GM12878 (cell line): ENCODE results near the gene A1BG. TPM values are rescaled to one million over a fixed set of nuclear protein-coding genes. Genes with fewer than 3 reads are reported as not detected.

Source experiments
- ATAC-seq: fragments of 200-7000 bp; cut with Tn5 transposase; 3 replicates; pipeline ENCODE4 v1.9.1; 2020; ENCODE audit warnings: mild to moderate bottlenecking, moderate library complexity
- BruUV-seq: library from RNA; stranded (reverse); fragments of 400-500 nt; replicated peaks from 2 replicates; lab custom pipeline; 2021; lab: Mats Ljungman, UMichigan
- CTCF ChIA-PET: fragments of 300-600 bp; sonication (Branson Sonifier 250); formaldehyde crosslinking; extraction: SDS; loops from one replicate; lab custom pipeline; 2021; ENCODE audit warnings: inconsistent platforms; lab: Yijun Ruan, JAX
- POLR2A ChIA-PET: fragments of 350-600 bp; formaldehyde crosslinking; extraction: SDS; loops from one replicate; lab custom pipeline; 2021; ENCODE audit warnings: inconsistent platforms; lab: Charles Lee
- RAD21 ChIA-PET: fragments of 300-600 bp; sonication (Branson Sonifier 250); formaldehyde crosslinking; loops from one replicate; lab custom pipeline; 2023; ENCODE audit warnings: antibody characterized with exemption; ENCODE audit not compliant: unreplicated experiment; lab: Charles Lee
- SMC1A ChIA-PET: fragments of 300-600 bp; sonication (Branson Sonifier 250); formaldehyde crosslinking; loops from one replicate; lab custom pipeline; 2023; ENCODE audit not compliant: unreplicated experiment, uncharacterized antibody; lab: Charles Lee
- DNase-seq: peaks from one replicate; pipeline ENCODE4 v3.0.0-alpha.2; 2011; ENCODE audit warnings: low read depth, low spot score
- FAIRE-seq: peaks from 3 replicates; lab custom pipeline; 2011; peaks lifted over from hg19 to GRCh38; lab: Jason Lieb, UNC
- H2AFZ ChIP-seq: 2 replicates; pipeline ENCODE4 v1.6.0; 2011; ENCODE audit warnings: low read depth, low read length, control low read depth; ENCODE audit not compliant: control insufficient read depth
- H3K27ac ChIP-seq: 2 replicates; pipeline ENCODE4 v1.5.1; 2011; ENCODE audit warnings: control low read depth; ENCODE audit not compliant: control insufficient read depth, insufficient read depth
- H3K27me3 ChIP-seq, 2 experiments: replicated peaks in 1 of 2; 2 replicates each; pipeline versions ENCODE4 v1.6.0 to v1.6.1; 2011; ENCODE audit warnings: low read length in 1 of 2; ENCODE audit not compliant: control insufficient read depth in 2 of 2, insufficient read depth in 2 of 2
- H3K36me3 ChIP-seq, 2 experiments: 2 replicates each; pipeline ENCODE4 v1.5.1; 2011; ENCODE audit warnings: low read length in 1 of 2; ENCODE audit not compliant: control insufficient read depth in 2 of 2, insufficient read depth in 2 of 2
- H3K4me1 ChIP-seq: 2 replicates; pipeline ENCODE4 v1.6.1; 2011; ENCODE audit warnings: mild to moderate bottlenecking, low read length, moderate library complexity, mixed read lengths; ENCODE audit not compliant: control insufficient read depth, insufficient read depth
- H3K4me2 ChIP-seq: 2 replicates; pipeline ENCODE4 v1.6.0; 2011; ENCODE audit warnings: control low read depth; ENCODE audit not compliant: control insufficient read depth, insufficient read depth
- H3K4me3 ChIP-seq: fragments of 200-600 bp; sonication (generic); 2 replicates; pipeline ENCODE4 v1.5.1; 2016
- H3K79me2 ChIP-seq: 2 replicates; pipeline ENCODE4 v1.6.0; 2011; ENCODE audit warnings: low read length; ENCODE audit not compliant: control insufficient read depth, insufficient read depth
- H3K9ac ChIP-seq: 2 replicates; pipeline ENCODE4 v1.8.0; 2011; ENCODE audit warnings: low read length, control low read depth, mixed read lengths; ENCODE audit not compliant: control insufficient read depth, insufficient read depth
- H3K9me3 ChIP-seq: replicated peaks from 3 replicates; pipeline ENCODE4 v1.5.1; 2011; ENCODE audit warnings: mild to moderate bottlenecking, low read length; ENCODE audit not compliant: control insufficient read depth, insufficient read depth
- H4K20me1 ChIP-seq: 2 replicates; pipeline ENCODE4 v1.6.0; 2011; ENCODE audit not compliant: control insufficient read depth, insufficient read depth
- DPF2 ChIP-seq: fragments of 450-650 bp; IDR thresholded peaks from 2 replicates; pipeline ENCODE4 v1.6.1; 2017; ENCODE audit warnings: mild to moderate bottlenecking
- KAT2A ChIP-seq: conservative IDR thresholded peaks from 2 replicates; pipeline ENCODE4 v1.6.1; 2011; ENCODE audit warnings: low read depth, low read length; ENCODE audit not compliant: control insufficient read depth
- NFYA ChIP-seq: IDR thresholded peaks from 2 replicates; pipeline ENCODE4 v1.6.1; 2011; ENCODE audit warnings: low read depth, mild to moderate bottlenecking, low read length, improper control_type of control experiment, borderline replicate concordance
- NRF1 ChIP-seq: conservative IDR thresholded peaks from 2 replicates; pipeline ENCODE4 v1.6.1; 2011; ENCODE audit warnings: mild to moderate bottlenecking, low read depth, low read length, improper control_type of control experiment
- POLR2A ChIP-seq: IDR thresholded peaks from 2 replicates; pipeline ENCODE4 v1.6.1; 2011; ENCODE audit warnings: low read depth, mild to moderate bottlenecking, low read length
- RFX5 ChIP-seq: IDR thresholded peaks from 2 replicates; pipeline ENCODE4 v1.6.1; 2011; ENCODE audit warnings: low read depth, low read length, improper control_type of control experiment
- SREBF1 ChIP-seq: IDR thresholded peaks from 2 replicates; pipeline ENCODE4 v1.6.1; 2012; ENCODE audit warnings: mild to moderate bottlenecking, low read length
- STAT3 ChIP-seq: IDR thresholded peaks from 2 replicates; pipeline ENCODE4 v1.6.1; 2011; ENCODE audit warnings: low read depth, low read length, improper control_type of control experiment
- TARDBP ChIP-seq: IDR thresholded peaks from 2 replicates; pipeline ENCODE4 v1.6.1; 2016; ENCODE audit warnings: borderline replicate concordance
- WGBS: methylation state at CpG from one replicate; pipeline ENCODE4 v1.1.6; 2016; ENCODE audit warnings: low lambda C conversion rate; ENCODE audit not compliant: insufficient replicate concordance, insufficient coverage; ENCODE audit errors: missing lambda C conversion rate; 5-methylcytosine and 5-hydroxymethylcytosine counted together
- in situ Hi-C: fragments of 300-500 bp; cut with MboI; formaldehyde crosslinking; loops from 9 replicates; pipeline ENCODE4 v1.14.3; 2018; ENCODE audit warnings: mixed read lengths
- intact Hi-C: fragments of 100-400 bp; cut with micrococcal nuclease; formaldehyde crosslinking; loops from one replicate; pipeline ENCODE4 v1.14.2; 2022; ENCODE audit not compliant: unreplicated experiment
- polyA plus RNA-seq, 11 experiments: library from polyadenylated mRNA; depleted of rRNA in 4 of 11; unstranded in 6 of 11; stranded (reverse) in 5 of 11; fragments of >200 nt; fragmentation: Nextera tagmentation in 4 of 11; fragmentation: Illumina TruSeq in 1 of 11; extraction: Ambion mirVana in 4 of 11; extraction: Trizol in 1 of 11; gene quantifications; 1 replicate in 1 of 11; 2 replicates in 10 of 11; pipeline versions ENCODE4 v1.2.1 to v1.2.3, GENCODE V29; 2011 to 2016; ENCODE audit warnings: inconsistent platforms in 2 of 11, missing spikeins in 2 of 11, low read depth in 1 of 11
- total RNA-seq, 4 experiments: library from RNA; depleted of rRNA in 3 of 4; stranded (reverse); fragments of >200 nt in 3 of 4; fragmentation: Illumina TruSeq in 1 of 4; extraction: Trizol in 1 of 4; gene quantifications; 2 replicates each; pipeline versions ENCODE4 v1.2.1 to v1.2.3, GENCODE V29; 2013 to 2021

The A1BG gene
- total and polyA plus RNA-seq, 10 of the 15 experiments (the other 5 are each of a cell fraction or from before 2014, with no cell fraction given), result 0.34 to 29.6 (median 11.8) TPM

DNA sequence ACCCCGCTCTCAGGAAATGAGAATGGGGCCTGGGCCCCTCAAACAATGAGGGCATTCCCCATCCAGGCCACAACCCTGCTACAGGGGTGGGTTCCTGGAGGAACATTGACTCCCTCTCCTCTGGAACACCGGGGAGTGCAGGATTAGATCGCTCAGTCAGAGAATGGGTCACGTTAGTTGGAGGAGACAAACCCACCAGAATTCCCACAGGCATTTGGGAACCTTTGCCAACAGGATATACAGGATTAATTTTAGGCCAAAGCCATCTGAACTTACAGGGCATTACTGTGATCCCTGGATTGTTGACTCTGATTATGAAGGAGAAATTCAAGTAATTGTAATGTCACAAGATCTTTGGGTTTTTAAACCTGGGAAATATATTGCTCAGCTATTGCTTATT is 45.6 kb downstream of the A1BG start:
- POLR2A ChIA-PET, result no interaction called here
- no peak overlapping the region for H3K4me3 ChIP-seq
- FAIRE-seq, result no peak
- in situ Hi-C loops, result no loop called here
- SMC1A ChIA-PET, result interaction anchor here (1.1 to 1.7 kb wide), 2 partner anchors 14 to 212 kb away, joined by 3 to 4 read pairs; no protein-coding TSS in a partner anchor
- H3K4me1 ChIP-seq, result 0 out of 2 replicates have a peak, but pooled peaks cover 3% of the 10 kb centered on the region
- no peak overlapping the region for H3K27ac ChIP-seq
- TF ChIP-seq TARDBP, result no peak
- no peak for TF ChIP-seq DPF2
- no peak for TF ChIP-seq SREBF1
- no peak for TF ChIP-seq KAT2A
- BruUV-seq, result no TSS peak
- H4K20me1 ChIP-seq, result no peaks in the 10 kb centered on the region
- peaks cover 7 to 31% of the 10 kb centered on the region in 2 experiments for H3K36me3 ChIP-seq
- RAD21 ChIA-PET, result no interaction called here
- H3K4me2 ChIP-seq, result no peak overlapping the region
- 100% methylated on average over 4 of the region's 4 CpGs for WGBS
- H3K9me3 ChIP-seq, result no peaks in the 10 kb centered on the region; the same call in 2 of the 3 replicates
- no peak overlapping the region for H3K9ac ChIP-seq
- no peak for ATAC-seq
- peaks cover 24% of the 10 kb centered on the region for H3K79me2 ChIP-seq
- no peak overlapping the region for H2AFZ ChIP-seq
- H3K27me3 ChIP-seq, result no peaks in the 10 kb centered on the region
- CTCF ChIA-PET, result no interaction called here
- intact Hi-C loops, result loop anchor here (10.0 kb wide), 1 partner anchor 83 kb away; the partner anchor contains the start of gene ZNF544
- no peak for DNase-seq

DNA sequence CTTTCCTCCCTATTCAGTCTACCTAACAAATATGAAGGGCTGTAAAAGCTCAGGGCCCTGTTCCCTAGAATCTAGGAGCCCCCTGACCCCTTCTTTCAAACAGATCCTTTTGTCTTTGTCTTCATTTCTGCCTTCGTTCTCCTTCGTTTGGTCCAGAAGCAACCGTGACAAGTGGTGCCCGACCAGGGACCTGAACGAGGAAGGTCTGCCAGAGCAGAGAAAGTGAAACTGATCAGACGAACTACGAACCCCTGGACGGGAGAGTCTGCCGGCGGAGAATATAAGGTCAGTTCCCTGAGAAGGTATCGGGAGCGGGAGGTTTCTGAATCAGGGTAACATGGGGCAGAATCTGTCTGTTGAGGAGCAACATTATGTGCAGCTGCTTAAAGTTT is 47.4 kb downstream of the A1BG start:
- H3K4me3 ChIP-seq, result peak overlapping the region; percentile 97
- BruUV-seq, result no TSS peak
- DNase-seq, result no peak
- ChIA-PET CTCF (interaction anchor here (1.1 kb wide), 1 partner anchor 77 kb away, joined by 3 read pairs; the partner anchor contains the start of gene ZNF544), SMC1A (interaction anchor here (0.8 to 1.8 kb wide), 5 partner anchors 9 to 123 kb away, joined by 3 to 5 read pairs (median 4); partner anchors contain the start of gene ZNF274), RAD21 (interaction anchor here (1.5 kb wide), 1 partner anchor 20 kb away, joined by 6 read pairs; the partner anchor contains the start of gene ZSCAN22), POLR2A (interaction anchor here (0.5 to 2.0 kb wide), 7 partner anchors 9 to 223 kb away, joined by 3 to 7 read pairs (median 3); partner anchors contain the start of genes ZNF8 and ZSCAN22)
- peak overlapping the region; percentile 78 for H2AFZ ChIP-seq
- 0 out of 2 replicates have a peak, but pooled peaks cover 3% of the 10 kb centered on the region for H3K4me1 ChIP-seq
- peaks cover under 1% of the 10 kb centered on the region; the same call in 1 of the 3 replicates for H3K9me3 ChIP-seq
- peak overlapping the region; percentile 92 for H3K27ac ChIP-seq
- in situ Hi-C loops, result no loop called here
- no peaks in the 10 kb centered on the region for H4K20me1 ChIP-seq
- peak; percentile 74 for FAIRE-seq
- intact Hi-C loops, result loop anchor here (2.0 to 10.0 kb wide), 2 partner anchors 21 to 81 kb away; partner anchors contain the start of genes ZNF544 and ZSCAN22
- TF ChIP-seq NFYA, result no peak
- no peak for TF ChIP-seq STAT3
- no peak for TF ChIP-seq KAT2A
- no peak for TF ChIP-seq RFX5
- TF ChIP-seq NRF1, result no peak
- TF ChIP-seq POLR2A, result no peak
- H3K4me2 ChIP-seq, result peak overlapping the region; percentile 84
- H3K9ac ChIP-seq, result peak overlapping the region; percentile 73
- H3K36me3 ChIP-seq, result peaks cover 0 to 18% of the 10 kb centered on the region in 2 experiments; a peak in 3 of 4 replicates
- H3K79me2 ChIP-seq, result peaks cover 24% of the 10 kb centered on the region
- H3K27me3 ChIP-seq, result no peaks in the 10 kb centered on the region
- ATAC-seq, result peak; percentile 53
- WGBS, result 6% methylated on average over 12 of the region's 12 CpGs
